ENCODE results near the gene TBCC. TPM values are rescaled to one million over a fixed set of nuclear protein-coding genes. Genes with fewer than 3 reads are reported as not detected.
"Not testable (repeated sequence)": the region's sequence is repeated elsewhere in the genome, so short reads cannot be mapped to it uniquely, and the experiment has no call there.

Gene TBCC
- total RNA-seq, 1 donor from 2014 or later, result 19.5 TPM

- H3K4me1 Mint-ChIP-seq, result no peaks in the 10 kb centered on the region
- H3K27ac Mint-ChIP-seq, result no peak overlapping the region
- TF ChIP-seq CTCF (IDR thresholded peaks at IDR 0.05; ENCODE audit: unreplicated experiment), result no peak
- H3K4me3 Mint-ChIP-seq, result no peak overlapping the region
- H3K27me3 Mint-ChIP-seq (ENCODE audit: low read depth), result peaks cover 9% of the 10 kb centered on the region
- H3K9me3 Mint-ChIP-seq, result no peaks in the 10 kb centered on the region
- DNase-seq (ENCODE audit: low spot score in 2 of 2, unreplicated experiment in 2 of 2), result no peak
- H3K36me3 Mint-ChIP-seq, result no peaks in the 10 kb centered on the region
These were observed 9.9 kb downstream of the TBCC start for GRCh38 chr6:42735976-42736375.

GRCh38 chr6:42733867-42734481, 11.9 kb downstream of the TBCC start:
- H3K4me1 Mint-ChIP-seq; H3K27ac Mint-ChIP-seq; H3K27me3 Mint-ChIP-seq (ENCODE audit: low read depth); DNase-seq (ENCODE audit: low spot score in 2 of 2, unreplicated experiment in 2 of 2); H3K36me3 Mint-ChIP-seq; H3K9me3 Mint-ChIP-seq; H3K4me3 Mint-ChIP-seq: not testable (repeated sequence)

GRCh38 chr6:42729731-42730130, 16.2 kb downstream of the TBCC start:
- Mint-ChIP-seq H3K27me3 (ENCODE audit: low read depth) (no peaks in the 10 kb centered on the region), H3K9me3 (no peaks in the 10 kb centered on the region), H3K36me3 (no peaks in the 10 kb centered on the region), H3K4me1 (no peaks in the 10 kb centered on the region), H3K4me3 (no peak overlapping the region), H3K27ac (no peak overlapping the region)
- TF ChIP-seq CTCF (IDR thresholded peaks at IDR 0.05; ENCODE audit: unreplicated experiment), result no peak
- DNase-seq (ENCODE audit: low spot score in 2 of 2, unreplicated experiment in 2 of 2), result no peak

- no peak for DNase-seq (ENCODE audit: low spot score in 2 of 2, unreplicated experiment in 2 of 2)
- Mint-ChIP-seq H3K4me1 (no peaks in the 10 kb centered on the region), H3K27me3 (ENCODE audit: low read depth) (no peaks in the 10 kb centered on the region), H3K27ac (no peak overlapping the region), H3K36me3 (no peaks in the 10 kb centered on the region), H3K9me3 (no peaks in the 10 kb centered on the region), H3K4me3 (no peak overlapping the region)
- no peak for TF ChIP-seq CTCF (IDR thresholded peaks at IDR 0.05; ENCODE audit: unreplicated experiment)
These were observed 18.3 kb downstream of the TBCC start for GRCh38 chr6:42727627-42728026.

- no peak for TF ChIP-seq CTCF (IDR thresholded peaks at IDR 0.05; ENCODE audit: unreplicated experiment)
- Mint-ChIP-seq H3K27ac (no peak overlapping the region), H3K9me3 (no peaks in the 10 kb centered on the region), H3K27me3 (ENCODE audit: low read depth) (no peaks in the 10 kb centered on the region), H3K4me1 (no peaks in the 10 kb centered on the region), H3K36me3 (no peaks in the 10 kb centered on the region), H3K4me3 (no peak overlapping the region)
- no peak for DNase-seq (ENCODE audit: low spot score in 2 of 2, unreplicated experiment in 2 of 2)
These were observed 18.8 kb downstream of the TBCC start for GRCh38 chr6:42727087-42727611.

- Mint-ChIP-seq H3K4me1 (no peaks in the 10 kb centered on the region), H3K9me3 (no peaks in the 10 kb centered on the region), H3K36me3 (no peaks in the 10 kb centered on the region), H3K27me3 (ENCODE audit: low read depth) (peaks cover 6% of the 10 kb centered on the region), H3K27ac (no peak overlapping the region), H3K4me3 (no peak overlapping the region)
- TF ChIP-seq CTCF (IDR thresholded peaks at IDR 0.05; ENCODE audit: unreplicated experiment), result peak; percentile 81
- DNase-seq (ENCODE audit: low spot score in 2 of 2, unreplicated experiment in 2 of 2), result peak in 1 of 2 experiments; percentile 42
These were observed 19.3 kb downstream of the TBCC start for GRCh38 chr6:42726485-42727086.
